ENCODE measurements around the gene LASP1NB.

LASP1NB gene

DNA sequence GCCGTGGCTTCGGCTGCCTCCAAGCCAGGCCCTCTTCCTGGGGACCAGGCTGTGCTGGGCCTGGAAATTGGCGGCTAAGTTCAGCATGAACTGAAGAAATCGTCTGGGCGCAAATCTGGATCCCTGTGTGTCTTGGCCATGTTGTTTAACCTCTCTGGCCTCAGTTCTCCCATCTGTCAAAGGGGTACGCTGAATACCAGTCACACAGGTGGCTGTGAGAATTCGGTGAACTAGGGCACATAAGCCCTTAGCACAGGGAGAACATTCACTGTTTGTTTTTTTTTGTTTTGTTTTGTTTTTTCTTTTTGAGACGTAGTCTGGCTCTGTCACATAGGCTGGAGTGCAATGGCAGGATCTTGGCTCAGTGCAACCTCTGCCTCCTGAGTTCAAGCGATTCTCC, 36.6 kb upstream of the LASP1NB start:
- H3K4me1 ChIP-seq (ENCODE audit: control insufficient read depth, insufficient read depth, low read length): peaks cover 22% of the 10 kb centered on the region
- intact Hi-C loops (cut with DNase I): no loop called here
- no peak overlapping the region for H3K27ac ChIP-seq (ENCODE audit: low read length)
- DNase-seq: no peak
- WGBS: 87% methylated on average over 9 of the region's 9 CpGs
- H3K27me3 ChIP-seq (ENCODE audit: control insufficient read depth, insufficient read depth): no peaks in the 10 kb centered on the region
- no peaks in the 10 kb centered on the region for H3K9me3 ChIP-seq (ENCODE audit: control insufficient read depth, low read length)
- ATAC-seq: no peak
- no peak overlapping the region for H3K4me3 ChIP-seq (ENCODE audit: low read length)

DNA sequence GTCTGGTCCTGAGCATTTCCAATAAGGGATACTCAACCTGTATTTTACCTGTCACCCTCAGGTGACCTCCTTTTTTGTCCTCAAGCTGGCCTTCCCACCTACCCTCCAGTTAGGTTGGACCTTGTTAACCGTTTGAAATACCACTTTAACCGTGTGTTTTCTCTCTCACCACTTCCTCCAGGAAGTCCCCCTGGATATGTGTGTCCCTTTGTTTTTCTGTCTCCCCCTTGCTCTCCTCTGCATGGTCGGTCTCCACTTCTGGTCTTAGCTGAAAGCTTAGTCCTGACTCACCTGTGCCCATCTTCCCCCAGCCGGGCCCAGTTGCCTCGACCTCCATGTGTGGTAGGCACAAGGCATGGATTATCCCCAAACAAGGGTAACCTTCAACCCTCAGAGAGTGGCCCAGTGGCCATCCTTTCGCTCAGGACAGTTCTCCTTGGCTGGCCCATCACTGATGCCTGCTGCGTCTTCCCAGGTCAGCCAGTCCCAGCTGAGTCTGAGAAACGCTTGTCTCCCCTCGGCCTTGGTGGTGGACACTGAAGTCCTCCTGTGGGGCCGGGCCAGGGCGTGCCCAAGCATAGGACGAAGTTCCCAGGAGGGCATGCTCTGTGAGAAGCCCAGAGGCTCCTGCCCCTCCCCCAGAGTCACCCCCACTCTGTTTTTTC, 35.5 kb upstream of the LASP1NB start:
- H3K4me3 ChIP-seq (ENCODE audit: low read length): no peak overlapping the region
- intact Hi-C loops (cut with DNase I): no loop called here
- no peak for DNase-seq
- H3K4me1 ChIP-seq (ENCODE audit: control insufficient read depth, insufficient read depth, low read length): peaks cover 21% of the 10 kb centered on the region
- no peak for ATAC-seq
- no peak overlapping the region for H3K27ac ChIP-seq (ENCODE audit: low read length)
- H3K27me3 ChIP-seq (ENCODE audit: control insufficient read depth, insufficient read depth): no peaks in the 10 kb centered on the region
- 82% methylated on average over 12 of the region's 12 CpGs for WGBS
- no peaks in the 10 kb centered on the region for H3K9me3 ChIP-seq (ENCODE audit: control insufficient read depth, low read length)

DNA sequence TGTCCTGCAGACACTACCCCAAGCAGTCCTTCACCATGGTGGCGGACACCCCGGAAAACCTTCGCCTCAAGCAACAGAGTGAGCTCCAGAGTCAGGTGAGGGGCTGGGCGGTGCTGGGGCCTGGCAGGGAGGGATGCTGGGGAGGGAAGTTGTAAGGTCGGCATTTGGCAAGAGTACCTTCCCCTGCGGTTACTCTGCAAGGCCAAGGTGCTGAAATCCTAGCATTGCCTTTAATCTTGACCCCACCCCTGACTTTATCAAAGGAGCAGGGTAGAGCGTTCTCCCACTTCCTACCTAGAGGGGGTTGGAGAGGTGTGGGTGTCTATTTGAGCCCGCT, 35.0 kb upstream of the LASP1NB start:
- no peak for ATAC-seq
- DNase-seq: peak in 1 of 3 donors; percentile 31
- intact Hi-C loops (cut with DNase I): no loop called here
- Histone ChIP-seq H3K9me3 (ENCODE audit: control insufficient read depth, low read length) (no peaks in the 10 kb centered on the region), H3K27me3 (ENCODE audit: control insufficient read depth, insufficient read depth) (no peaks in the 10 kb centered on the region), H3K4me1 (ENCODE audit: control insufficient read depth, insufficient read depth, low read length) (peaks cover 16% of the 10 kb centered on the region), H3K4me3 (ENCODE audit: low read length) (no peak overlapping the region), H3K27ac (ENCODE audit: low read length) (no peak overlapping the region)
- whole genome bisulfite sequencing: 82% methylated on average over 8 of the region's 8 CpGs

DNA sequence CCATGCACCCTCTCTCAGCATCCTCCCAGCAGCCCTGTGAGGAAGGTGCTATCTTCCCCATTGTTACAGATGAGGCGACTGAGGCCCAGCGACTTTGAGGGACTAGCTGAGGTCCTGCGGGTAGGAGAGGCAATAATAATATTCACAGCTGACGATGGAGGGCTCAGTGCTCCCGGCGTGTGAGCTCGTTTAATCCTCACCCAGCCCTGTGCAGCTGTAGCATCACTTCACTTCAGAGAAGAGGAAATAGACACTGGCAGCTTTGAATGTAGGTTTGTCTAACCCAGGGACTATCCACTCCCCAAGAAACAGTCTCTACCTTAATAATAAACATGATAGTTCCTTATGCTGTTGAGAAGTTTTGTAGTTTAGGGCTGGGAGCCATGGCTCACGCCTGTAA, 34.0 kb upstream of the LASP1NB start:
- DNase-seq (no peak), ATAC-seq (no peak)
- Histone ChIP-seq H3K27ac (ENCODE audit: low read length) (no peak overlapping the region), H3K4me1 (ENCODE audit: control insufficient read depth, insufficient read depth, low read length) (peaks cover 13% of the 10 kb centered on the region), H3K4me3 (ENCODE audit: low read length) (no peak overlapping the region), H3K9me3 (ENCODE audit: control insufficient read depth, low read length) (no peaks in the 10 kb centered on the region), H3K27me3 (ENCODE audit: control insufficient read depth, insufficient read depth) (no peaks in the 10 kb centered on the region)
- intact Hi-C loops (cut with DNase I): no loop called here
- 81% methylated on average over 8 of the region's 8 CpGs for WGBS

DNA sequence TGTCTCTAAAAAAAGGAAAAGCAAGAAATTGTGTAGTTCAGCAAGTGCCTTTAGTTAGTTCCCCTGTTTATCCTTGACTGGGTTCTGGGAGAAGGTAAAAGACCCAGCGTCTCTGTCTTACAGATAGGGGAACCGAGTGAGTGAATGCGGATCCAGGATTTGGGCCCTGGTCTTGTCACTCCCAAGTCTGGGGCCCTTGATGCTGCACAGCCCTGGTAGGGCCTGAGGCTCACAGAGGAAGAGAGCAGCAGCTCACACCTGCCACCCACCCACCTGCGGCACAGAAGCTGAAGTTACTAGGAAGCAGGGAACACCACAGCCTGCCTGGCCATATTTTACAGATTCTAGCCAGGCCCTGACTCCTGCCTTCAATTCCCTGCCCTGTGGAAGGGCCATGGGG, 33.3 kb upstream of the LASP1NB start:
- peak in 1 of 3 donors; percentile 27 for DNase-seq
- no peak for ATAC-seq
- Histone ChIP-seq H3K9me3 (ENCODE audit: control insufficient read depth, low read length) (no peaks in the 10 kb centered on the region), H3K27me3 (ENCODE audit: control insufficient read depth, insufficient read depth) (no peaks in the 10 kb centered on the region), H3K27ac (ENCODE audit: low read length) (no peak overlapping the region), H3K4me3 (ENCODE audit: low read length) (no peak overlapping the region), H3K4me1 (ENCODE audit: control insufficient read depth, insufficient read depth, low read length) (peaks cover 18% of the 10 kb centered on the region)
- WGBS: 84% methylated on average over 4 of the region's 4 CpGs
- intact Hi-C loops (cut with DNase I): no loop called here

DNA sequence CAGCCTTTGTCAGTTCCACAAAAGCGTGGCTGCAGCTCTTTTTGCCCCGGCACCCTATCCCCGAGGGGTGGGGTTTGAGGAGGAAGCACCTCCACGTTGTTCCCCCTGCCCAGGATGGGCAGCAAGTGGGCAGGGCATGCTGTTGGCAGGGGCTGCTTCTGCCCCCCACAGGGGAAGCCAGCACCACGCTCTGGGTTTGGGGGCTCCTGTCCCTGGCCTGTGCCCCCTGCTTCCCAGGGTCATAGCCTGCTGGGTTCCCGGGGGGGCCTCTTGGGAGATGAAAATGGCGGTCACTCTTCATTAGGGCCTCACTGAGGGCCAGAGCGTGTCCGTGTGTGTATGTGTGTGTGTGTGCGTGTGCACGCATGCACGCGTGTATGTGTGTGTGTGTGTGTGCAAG, 32.8 kb upstream of the LASP1NB start:
- H3K27ac ChIP-seq (ENCODE audit: low read length): no peak overlapping the region
- ATAC-seq (no peak), DNase-seq (peak in 1 of 3 donors; percentile 44)
- intact Hi-C loops (cut with DNase I): no loop called here
- no peaks in the 10 kb centered on the region for H3K27me3 ChIP-seq (ENCODE audit: control insufficient read depth, insufficient read depth)
- no peaks in the 10 kb centered on the region for H3K9me3 ChIP-seq (ENCODE audit: control insufficient read depth, low read length)
- 81% methylated on average over 13 of the region's 13 CpGs for WGBS
- H3K4me3 ChIP-seq (ENCODE audit: low read length): no peak overlapping the region
- H3K4me1 ChIP-seq (ENCODE audit: control insufficient read depth, insufficient read depth, low read length): peaks cover 21% of the 10 kb centered on the region

DNA sequence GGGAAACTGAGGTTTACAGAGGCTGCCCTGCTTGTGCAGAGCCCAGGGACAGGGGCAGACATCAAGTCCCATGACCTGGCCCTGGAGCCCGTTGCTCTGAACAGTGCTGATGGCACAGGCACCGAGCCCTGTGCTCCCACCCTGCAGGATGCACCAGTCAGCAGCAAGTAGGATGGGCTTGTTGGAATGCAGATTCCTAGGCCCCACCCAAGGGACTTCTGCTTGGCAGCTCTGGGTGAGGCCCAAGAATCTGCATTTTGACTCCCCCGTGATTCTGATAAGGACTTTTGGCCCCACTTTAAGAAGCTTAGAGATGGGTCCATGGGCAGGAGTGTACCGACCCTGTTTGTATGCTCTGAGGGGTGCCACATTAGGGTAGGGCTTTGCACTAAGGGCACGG, 32.3 kb upstream of the LASP1NB start:
- Histone ChIP-seq H3K9me3 (ENCODE audit: control insufficient read depth, low read length) (no peaks in the 10 kb centered on the region), H3K27ac (ENCODE audit: low read length) (no peak overlapping the region), H3K27me3 (ENCODE audit: control insufficient read depth, insufficient read depth) (no peaks in the 10 kb centered on the region), H3K4me3 (ENCODE audit: low read length) (no peak overlapping the region), H3K4me1 (ENCODE audit: control insufficient read depth, insufficient read depth, low read length) (peaks cover 26% of the 10 kb centered on the region)
- 57% methylated on average over 5 of the region's 5 CpGs for WGBS
- ATAC-seq: no peak
- DNase-seq: peak in 1 of 3 donors; percentile 47
- intact Hi-C loops (cut with DNase I): no loop called here

DNA sequence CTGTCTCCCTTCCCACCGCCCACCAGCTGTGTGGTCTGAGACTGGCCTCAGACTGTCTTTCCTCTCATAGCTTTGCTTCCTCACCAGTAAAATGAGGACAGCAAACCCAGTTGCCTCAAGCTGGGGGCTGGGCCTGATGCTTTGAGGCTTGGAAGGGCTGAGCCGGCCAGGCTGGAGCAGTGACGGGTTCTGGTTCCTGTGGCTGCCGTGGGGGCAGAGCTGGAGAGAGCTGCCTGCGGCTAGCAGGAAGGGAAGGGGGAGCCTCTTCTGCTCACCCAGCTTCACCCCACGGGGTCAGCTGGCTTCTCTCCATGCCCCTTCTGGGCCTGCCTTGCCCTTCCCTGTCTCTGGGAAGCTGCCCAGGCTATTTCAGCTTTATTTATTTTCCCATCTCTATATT, 31.8 kb upstream of the LASP1NB start:
- DNase-seq (peak; percentile 41 to 74 (median 72)), ATAC-seq (peak in 1 of 2 donors; percentile 17)
- H3K9me3 ChIP-seq (ENCODE audit: control insufficient read depth, low read length): no peaks in the 10 kb centered on the region
- WGBS: 18% methylated on average over 6 of the region's 6 CpGs
- H3K27me3 ChIP-seq (ENCODE audit: control insufficient read depth, insufficient read depth): no peaks in the 10 kb centered on the region
- intact Hi-C loops (cut with DNase I): no loop called here
- H3K4me1 ChIP-seq (ENCODE audit: control insufficient read depth, insufficient read depth, low read length): peaks cover 30% of the 10 kb centered on the region
- H3K27ac ChIP-seq (ENCODE audit: low read length): peak overlapping the region; percentile 9
- H3K4me3 ChIP-seq (ENCODE audit: low read length): no peak overlapping the region

DNA sequence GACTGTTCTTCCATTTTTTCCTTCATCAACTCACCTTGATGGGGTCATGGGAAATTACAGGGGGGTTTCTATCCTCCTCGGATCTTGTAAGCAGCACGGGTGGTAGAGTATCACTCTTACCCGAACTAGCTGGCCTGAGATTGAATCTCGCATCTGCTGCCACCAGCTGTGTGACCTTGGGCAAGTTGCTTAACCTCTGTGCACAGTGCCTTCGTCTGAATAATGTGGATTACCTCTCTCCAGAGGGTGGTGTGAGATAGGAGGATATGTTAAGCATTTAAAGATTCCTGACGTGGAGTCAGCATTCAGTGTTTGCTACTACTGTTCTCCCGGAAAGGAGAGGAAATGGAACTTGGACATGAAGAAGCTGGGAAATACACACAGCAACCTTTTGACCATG, 31.1 kb upstream of the LASP1NB start:
- DNase-seq (no peak), ATAC-seq (no peak)
- H3K4me1 ChIP-seq (ENCODE audit: control insufficient read depth, insufficient read depth, low read length): peaks cover 34% of the 10 kb centered on the region
- intact Hi-C loops (cut with DNase I): no loop called here
- 36% methylated on average over 7 of the region's 7 CpGs for WGBS
- no peak overlapping the region for H3K27ac ChIP-seq (ENCODE audit: low read length)
- no peak overlapping the region for H3K4me3 ChIP-seq (ENCODE audit: low read length)
- H3K27me3 ChIP-seq (ENCODE audit: control insufficient read depth, insufficient read depth): no peaks in the 10 kb centered on the region
- H3K9me3 ChIP-seq (ENCODE audit: control insufficient read depth, low read length): no peaks in the 10 kb centered on the region

DNA sequence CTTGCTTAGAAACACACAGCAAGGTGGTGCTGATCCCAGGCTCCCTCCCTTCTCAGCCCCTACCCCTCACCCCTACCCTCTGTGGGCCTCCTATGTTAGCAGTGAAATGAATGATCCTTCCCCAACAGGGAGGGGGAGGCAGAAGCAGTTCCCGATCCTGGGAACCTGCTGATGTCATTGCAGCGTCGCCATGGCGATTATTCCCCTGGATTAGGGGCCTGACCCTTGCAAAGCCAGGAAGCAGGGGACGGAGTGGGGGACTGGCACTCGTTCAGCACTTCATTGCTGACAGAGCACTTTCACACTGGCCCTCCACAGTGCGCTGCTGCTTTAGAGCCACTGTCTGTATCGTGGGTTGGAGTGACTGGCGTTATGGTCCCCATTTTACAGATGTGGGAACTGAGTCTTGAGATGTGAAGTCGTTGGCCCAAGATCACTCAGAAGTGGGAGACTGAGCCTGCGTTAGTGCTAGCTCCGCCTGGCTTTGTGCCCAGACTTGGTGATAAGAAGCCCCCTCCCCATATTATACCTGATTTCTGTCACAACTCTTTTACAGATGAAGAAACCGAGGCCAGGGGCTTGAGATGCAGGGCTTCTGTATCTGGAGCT, 29.0 kb upstream of the LASP1NB start:
- Histone ChIP-seq H3K4me1 (ENCODE audit: control insufficient read depth, insufficient read depth, low read length) (peaks cover 45% of the 10 kb centered on the region), H3K27ac (ENCODE audit: low read length) (peak overlapping the region; percentile 3), H3K4me3 (ENCODE audit: low read length) (no peak overlapping the region), H3K9me3 (ENCODE audit: control insufficient read depth, low read length) (no peaks in the 10 kb centered on the region), H3K27me3 (ENCODE audit: control insufficient read depth, insufficient read depth) (no peaks in the 10 kb centered on the region)
- DNase-seq: peak; percentile 59 to 78 (median 73)
- intact Hi-C loops (cut with DNase I): no loop called here
- peak in 1 of 2 donors; percentile 3 for ATAC-seq
- 45% methylated on average over 13 of the region's 13 CpGs for WGBS

DNA sequence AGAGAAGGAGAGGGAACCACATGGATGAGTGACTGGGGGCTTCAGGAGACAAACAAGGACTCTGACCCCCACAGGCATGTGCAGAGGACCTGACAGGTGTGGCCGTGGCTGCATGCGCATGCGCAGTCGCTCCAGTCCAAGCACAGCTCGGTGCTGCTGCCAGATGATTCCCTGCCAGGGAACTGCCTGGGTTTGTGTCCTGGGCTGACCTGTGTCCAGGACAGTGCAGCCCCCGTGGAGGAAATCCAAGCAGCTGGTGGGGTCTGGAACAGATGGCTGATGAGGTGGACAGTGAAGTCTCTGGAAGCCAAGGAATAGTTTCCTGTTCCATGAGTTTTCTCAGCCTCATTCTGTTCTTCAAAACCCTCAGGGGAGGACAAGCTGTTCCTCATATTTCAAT, 28.2 kb upstream of the LASP1NB start:
- 20% methylated on average over 6 of the region's 6 CpGs for WGBS
- intact Hi-C loops (cut with DNase I): no loop called here
- peak; percentile 30 to 49 for ATAC-seq

More for the DNA sequence above, 28.2 kb upstream of the LASP1NB start:
- Histone ChIP-seq H3K4me3 (ENCODE audit: low read length) (no peak overlapping the region), H3K27ac (ENCODE audit: low read length) (peak overlapping the region; percentile 62), H3K27me3 (ENCODE audit: control insufficient read depth, insufficient read depth) (no peaks in the 10 kb centered on the region), H3K9me3 (ENCODE audit: control insufficient read depth, low read length) (no peaks in the 10 kb centered on the region), H3K4me1 (ENCODE audit: control insufficient read depth, insufficient read depth, low read length) (peaks cover 47% of the 10 kb centered on the region)
- DNase-seq: peak; percentile 76 to 92 (median 89)
